HUES48 (cell line): Measurements from ENCODE around the gene MORN5.

Experiments used
- H3K27ac ChIP-seq: one replicate; pipeline ENCODE4 v1.7.0; 2013; ENCODE audit warnings: low read depth, low read length, inconsistent platforms
- H3K27me3 ChIP-seq: 2 replicates; pipeline ENCODE4 v1.6.1; 2013; ENCODE audit warnings: mild to moderate bottlenecking, low read length; ENCODE audit not compliant: control insufficient read depth, insufficient read depth
- H3K36me3 ChIP-seq: 2 replicates; pipeline ENCODE4 v1.6.1; 2013; ENCODE audit warnings: low read length; ENCODE audit not compliant: control insufficient read depth, insufficient read depth
- H3K4me1 ChIP-seq: 2 replicates; pipeline ENCODE4 v1.6.1; 2013; ENCODE audit warnings: mild to moderate bottlenecking, low read length; ENCODE audit not compliant: control insufficient read depth, insufficient read depth
- H3K4me3 ChIP-seq: 2 replicates; pipeline ENCODE4 v1.5.1; 2013; ENCODE audit warnings: mild to moderate bottlenecking, low read depth, low read length
- H3K9ac ChIP-seq: 2 replicates; pipeline ENCODE4 v1.6.1; 2013; ENCODE audit warnings: mild to moderate bottlenecking, low read depth, low read length, moderate library complexity
- H3K9me3 ChIP-seq: 2 replicates; pipeline ENCODE4 v1.6.1; 2013; ENCODE audit warnings: low read length; ENCODE audit not compliant: control insufficient read depth, insufficient read depth

MORN5 gene

DNA sequence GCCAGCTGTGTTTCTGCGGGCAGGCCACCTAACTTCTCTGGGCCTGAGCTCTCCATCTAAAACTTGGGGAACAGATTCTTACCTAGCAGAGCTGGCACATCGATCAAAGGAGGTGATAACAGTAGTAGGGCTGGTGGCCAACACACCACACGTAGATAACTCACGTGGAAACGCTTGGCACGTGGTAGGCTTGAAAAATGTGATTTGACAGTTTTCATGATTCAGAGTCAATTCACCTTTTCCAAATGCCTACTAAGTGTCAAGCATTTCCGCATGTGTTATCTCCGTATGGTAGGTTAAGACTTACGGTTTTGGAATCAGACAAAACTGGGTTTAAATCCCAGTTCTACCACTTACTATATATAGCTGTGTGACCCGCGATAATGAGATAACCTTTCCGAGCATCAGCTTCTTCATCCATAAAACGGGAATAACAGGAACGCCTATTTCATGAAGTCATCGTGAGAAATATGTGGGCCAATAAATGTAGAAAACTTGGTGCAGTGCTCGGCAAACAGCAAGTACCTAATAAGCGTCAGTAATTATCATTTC is 25.6 kb upstream of the MORN5 start:
- no peaks in the 10 kb centered on the region for H3K36me3 ChIP-seq
- H3K27me3 ChIP-seq: peaks cover 39% of the 10 kb centered on the region
- peaks cover 37% of the 10 kb centered on the region for H3K4me1 ChIP-seq
- H3K9ac ChIP-seq: no peak overlapping the region
- H3K9me3 ChIP-seq: no peaks in the 10 kb centered on the region
- H3K4me3 ChIP-seq: no peak overlapping the region
- no peak overlapping the region for H3K27ac ChIP-seq

DNA sequence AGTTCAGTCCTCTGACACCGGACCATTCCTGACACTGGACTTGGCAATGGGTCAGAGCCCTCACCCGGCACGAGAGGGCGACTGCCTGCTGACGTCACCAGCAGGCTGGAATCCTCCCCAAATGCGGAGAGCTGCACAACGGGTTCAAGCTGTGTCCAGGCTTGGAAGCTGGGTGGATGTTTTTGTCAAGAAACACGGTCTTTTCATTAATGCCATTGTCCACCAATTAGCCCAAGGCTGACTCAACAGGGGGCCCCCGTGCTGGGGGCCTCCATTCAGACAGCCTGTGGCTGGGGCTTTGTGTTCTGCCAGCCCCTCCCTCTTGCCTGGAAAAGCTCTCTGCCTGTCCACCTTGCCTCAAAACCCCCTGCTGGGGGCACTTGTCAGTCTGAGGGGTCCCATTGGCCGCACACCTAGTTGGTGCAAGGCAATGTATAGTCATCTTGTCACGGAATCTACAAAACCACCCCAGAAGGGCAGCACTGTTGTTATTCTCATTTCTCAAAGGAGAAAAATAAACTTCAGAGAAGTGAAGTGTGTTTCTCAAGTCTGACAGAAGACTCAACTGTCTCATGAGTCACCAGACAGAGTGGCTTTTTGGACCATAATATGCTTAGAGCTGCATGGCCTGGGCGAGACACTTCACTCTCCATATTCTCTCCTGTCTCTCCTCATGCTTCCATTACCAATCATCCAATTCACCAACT is 24.7 kb upstream of the MORN5 start:
- peaks cover 34% of the 10 kb centered on the region for H3K27me3 ChIP-seq
- peak overlapping the region; percentile 47 for H3K27ac ChIP-seq
- H3K4me3 ChIP-seq: no peak overlapping the region
- no peaks in the 10 kb centered on the region for H3K9me3 ChIP-seq
- no peaks in the 10 kb centered on the region for H3K36me3 ChIP-seq
- peaks cover 40% of the 10 kb centered on the region for H3K4me1 ChIP-seq
- no peak overlapping the region for H3K9ac ChIP-seq

DNA sequence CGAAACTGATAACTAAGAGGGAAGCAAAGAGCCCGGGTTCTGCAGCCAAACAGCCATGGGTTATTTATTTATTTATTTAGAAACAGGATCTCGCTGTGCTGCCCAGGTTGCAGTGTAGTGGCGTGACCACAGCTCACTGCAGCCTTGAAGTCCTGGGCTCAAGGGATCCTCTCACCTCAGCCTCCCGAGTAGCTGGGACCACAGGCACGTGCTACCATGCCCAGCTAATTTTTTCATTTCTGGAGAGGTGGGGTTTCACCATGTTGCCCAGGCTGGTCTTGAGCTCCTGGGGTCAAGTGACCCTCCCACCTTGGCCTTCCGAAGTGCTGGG is 24.2 kb upstream of the MORN5 start:
- Histone ChIP-seq H3K9ac (no peak overlapping the region), H3K9me3 (no peaks in the 10 kb centered on the region), H3K4me3 (no peak overlapping the region), H3K36me3 (no peaks in the 10 kb centered on the region), H3K27me3 (peaks cover 29% of the 10 kb centered on the region), H3K27ac (peak overlapping the region; percentile 47), H3K4me1 (peaks cover 40% of the 10 kb centered on the region)

DNA sequence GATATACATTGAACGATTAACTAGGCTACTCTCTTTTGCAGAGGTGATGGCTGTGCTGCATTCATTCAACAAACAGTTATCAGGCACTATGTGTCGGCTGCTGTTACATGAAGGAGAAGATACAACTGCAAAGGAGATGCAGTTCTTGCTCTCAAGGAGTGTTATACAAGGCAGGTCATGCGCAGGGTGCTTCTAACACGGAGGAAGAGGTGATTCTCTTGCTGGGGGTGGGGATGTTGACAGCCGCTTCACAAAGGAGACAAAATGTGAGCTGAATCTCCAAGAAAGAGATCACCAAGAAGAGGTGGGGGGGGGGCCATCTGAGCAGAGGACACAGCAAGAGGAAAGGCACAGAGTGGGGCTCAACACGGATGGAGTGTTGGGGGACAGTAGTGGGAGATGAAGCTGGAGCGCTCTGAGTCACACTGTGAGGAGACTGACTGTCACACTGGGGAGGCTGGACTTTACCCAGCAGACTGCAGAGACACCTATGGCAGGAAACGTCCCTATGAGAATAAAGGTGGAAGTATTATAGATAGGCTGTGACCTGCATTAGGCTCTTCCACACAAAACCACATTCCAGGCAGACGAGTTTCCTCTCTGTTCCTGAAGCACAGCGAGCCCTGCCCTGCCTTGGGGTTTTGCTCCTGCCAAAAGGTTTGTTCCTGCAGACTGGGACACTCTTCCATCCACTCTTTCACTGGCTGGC is 21.0 kb upstream of the MORN5 start:
- Histone ChIP-seq H3K9ac (no peak overlapping the region), H3K27me3 (peaks cover 8% of the 10 kb centered on the region; the same call in 1 of the 2 replicates), H3K9me3 (no peaks in the 10 kb centered on the region), H3K4me3 (no peak overlapping the region), H3K4me1 (peaks cover 25% of the 10 kb centered on the region), H3K27ac (no peak overlapping the region), H3K36me3 (peaks cover 17% of the 10 kb centered on the region)

DNA sequence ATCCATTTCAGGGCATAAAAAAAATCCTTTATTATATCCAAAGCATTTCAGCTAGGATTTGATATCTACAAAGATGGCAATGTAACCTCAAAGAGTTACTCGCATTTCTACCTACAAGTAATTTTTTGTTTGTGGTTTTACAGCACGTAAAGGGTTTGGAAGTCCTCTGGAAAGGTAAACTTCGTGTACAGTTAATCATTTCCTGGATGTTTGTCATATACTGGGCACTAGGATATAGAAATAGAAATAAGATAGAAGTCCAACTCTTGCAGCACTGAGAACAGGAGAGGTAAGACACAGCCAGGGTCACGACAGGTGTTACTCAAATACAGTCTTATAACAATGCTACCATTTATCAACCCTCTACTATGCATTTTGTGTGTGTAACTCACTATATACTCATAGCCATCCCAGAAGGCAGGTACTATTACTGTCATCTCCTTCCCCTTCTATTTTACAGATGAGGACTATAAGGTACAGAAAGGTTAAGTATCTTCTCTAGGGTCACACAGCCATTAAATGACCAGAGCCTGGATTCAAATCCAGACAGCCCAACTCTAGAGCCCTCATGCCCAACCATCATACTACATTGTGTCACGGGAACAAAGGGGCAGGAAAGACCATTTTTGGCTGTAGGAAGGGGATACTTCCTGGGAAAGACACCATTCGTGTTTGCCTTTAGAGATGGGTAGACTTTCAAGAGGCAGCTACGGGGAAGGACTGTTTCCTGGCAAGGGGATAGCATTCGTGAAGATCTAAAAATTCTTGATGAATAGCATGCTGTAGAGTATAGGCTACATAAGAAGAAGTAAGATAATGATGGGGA is 19.1 kb upstream of the MORN5 start:
- no peak overlapping the region for H3K27ac ChIP-seq
- H3K4me1 ChIP-seq: peaks cover 10% of the 10 kb centered on the region; the same call in 1 of the 2 replicates
- H3K4me3 ChIP-seq: no peak overlapping the region

DNA sequence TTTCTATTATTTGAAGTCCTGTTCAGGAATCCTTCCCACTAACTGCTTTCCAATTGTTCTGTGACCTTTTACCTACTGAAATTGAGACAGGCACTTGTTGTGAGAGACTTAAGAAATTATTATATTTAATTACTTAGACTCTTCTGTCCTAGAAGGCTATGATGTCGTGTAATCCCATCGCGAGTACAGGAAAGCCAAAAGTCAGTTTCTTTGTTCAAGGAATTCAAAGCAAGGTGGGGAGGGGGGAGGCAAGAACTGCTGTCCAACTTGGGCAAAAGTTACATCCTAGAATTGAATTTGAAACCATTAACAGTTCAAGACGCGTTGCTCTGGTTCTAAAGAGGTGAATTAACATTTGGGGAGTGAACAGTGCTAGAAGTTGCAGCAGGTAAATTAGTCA is 18.0 kb upstream of the MORN5 start:
- H3K4me1 ChIP-seq: peaks cover 10% of the 10 kb centered on the region; the same call in 1 of the 2 replicates
- H3K27ac ChIP-seq: no peak overlapping the region
- no peak overlapping the region for H3K9ac ChIP-seq
- H3K9me3 ChIP-seq: no peaks in the 10 kb centered on the region
- H3K27me3 ChIP-seq: no peaks in the 10 kb centered on the region
- peaks cover 41% of the 10 kb centered on the region for H3K36me3 ChIP-seq
- H3K4me3 ChIP-seq: no peak overlapping the region

More for the DNA sequence above, 19.1 kb upstream of the MORN5 start:
- H3K27me3 ChIP-seq: no peaks in the 10 kb centered on the region
- H3K9ac ChIP-seq: no peak overlapping the region
- H3K9me3 ChIP-seq: no peaks in the 10 kb centered on the region
- H3K36me3 ChIP-seq: peaks cover 36% of the 10 kb centered on the region

DNA sequence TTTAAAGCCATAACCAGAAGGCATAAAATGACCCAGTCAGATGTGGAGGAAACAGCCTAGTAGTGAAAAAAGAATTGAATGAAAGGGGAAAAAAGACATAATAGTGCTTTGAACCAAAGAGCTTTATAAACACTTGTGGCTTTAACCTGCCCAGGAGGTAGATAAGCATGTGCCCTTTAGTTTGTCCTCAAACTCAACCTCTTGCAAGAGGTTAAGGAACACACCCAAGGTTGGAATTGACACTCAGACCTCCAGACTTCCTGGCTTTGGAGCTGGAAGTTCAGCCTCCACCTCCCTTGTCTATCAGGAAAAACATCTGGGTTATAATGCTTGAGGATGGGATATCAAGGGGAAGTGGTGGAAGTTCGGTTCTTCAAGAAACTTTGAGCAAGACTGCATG is 16.4 kb upstream of the MORN5 start:
- Histone ChIP-seq H3K27ac (no peak overlapping the region), H3K9ac (no peak overlapping the region)

DNA sequence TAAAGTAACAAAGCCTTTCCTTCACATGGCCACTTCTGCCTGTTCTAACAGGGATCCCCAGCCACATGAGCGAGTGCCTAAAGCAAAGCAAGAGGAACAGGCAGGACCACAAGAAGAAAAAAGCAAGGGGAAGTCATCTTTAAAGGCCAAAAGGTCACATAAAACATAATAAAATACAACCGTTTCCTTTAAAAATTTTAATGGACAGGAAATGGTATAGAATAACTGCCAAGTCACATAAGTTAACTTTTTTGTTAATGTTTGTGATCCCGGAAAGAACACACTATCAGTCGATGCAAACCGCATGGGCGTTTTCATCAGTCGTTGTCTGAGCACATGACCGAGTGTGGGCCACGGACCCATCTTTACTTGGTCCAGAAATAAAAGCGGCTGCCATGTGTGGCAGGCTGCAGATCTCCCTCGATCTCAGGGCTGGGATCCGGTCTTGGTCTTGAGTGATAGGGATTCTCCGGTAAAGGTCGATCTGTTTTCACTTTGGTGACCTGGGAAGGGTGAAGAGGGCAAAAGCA is 15.8 kb upstream of the MORN5 start:
- peaks cover 59% of the 10 kb centered on the region for H3K36me3 ChIP-seq
- H3K27me3 ChIP-seq: no peaks in the 10 kb centered on the region
- H3K9me3 ChIP-seq: no peaks in the 10 kb centered on the region
- H3K27ac ChIP-seq: no peak overlapping the region
- no peak overlapping the region for H3K4me3 ChIP-seq
- no peak overlapping the region for H3K9ac ChIP-seq
- H3K4me1 ChIP-seq: peaks cover 4% of the 10 kb centered on the region; the same call in 1 of the 2 replicates

More for the DNA sequence above, 16.4 kb upstream of the MORN5 start:
- no peaks in the 10 kb centered on the region for H3K9me3 ChIP-seq
- no peak overlapping the region for H3K4me3 ChIP-seq
- peaks cover 55% of the 10 kb centered on the region for H3K36me3 ChIP-seq
- no peaks in the 10 kb centered on the region for H3K27me3 ChIP-seq
- peaks cover 8% of the 10 kb centered on the region; the same call in 1 of the 2 replicates for H3K4me1 ChIP-seq

DNA sequence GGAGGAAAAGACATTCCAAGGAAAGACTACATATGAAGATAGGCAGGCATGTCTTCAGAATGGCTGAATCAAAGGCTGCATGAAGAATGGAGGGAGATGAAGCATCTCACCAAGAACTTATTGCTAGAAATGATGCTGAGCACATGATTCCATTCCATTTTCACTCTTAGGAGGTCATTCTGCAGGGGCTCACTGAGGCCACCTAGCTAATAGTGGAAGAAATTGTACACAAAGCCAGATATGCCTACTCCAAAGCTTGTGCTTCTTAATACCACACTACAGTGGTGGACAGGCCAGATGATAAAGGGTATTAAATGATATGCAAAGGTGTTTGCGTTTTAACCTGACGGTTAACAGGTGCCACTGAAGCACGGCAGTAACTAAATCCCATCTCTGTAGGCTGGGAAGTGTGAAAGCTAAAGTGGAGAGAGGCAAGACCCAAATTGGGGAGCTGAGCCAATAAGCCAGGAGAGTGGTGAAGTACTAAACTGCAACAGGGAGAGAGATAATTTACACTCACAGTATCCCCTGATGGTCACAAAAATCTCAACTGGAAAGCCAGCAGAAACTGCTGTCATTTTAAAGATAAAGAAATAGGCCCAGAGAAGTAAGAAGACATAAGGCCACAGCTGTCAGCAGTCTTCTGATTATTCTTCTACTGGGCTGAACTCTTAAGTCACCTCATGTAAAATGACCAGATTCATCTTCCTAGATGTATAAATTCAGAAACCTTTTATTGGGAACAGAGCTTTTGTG is 14.7 kb upstream of the MORN5 start:
- no peak overlapping the region for H3K9ac ChIP-seq

DNA sequence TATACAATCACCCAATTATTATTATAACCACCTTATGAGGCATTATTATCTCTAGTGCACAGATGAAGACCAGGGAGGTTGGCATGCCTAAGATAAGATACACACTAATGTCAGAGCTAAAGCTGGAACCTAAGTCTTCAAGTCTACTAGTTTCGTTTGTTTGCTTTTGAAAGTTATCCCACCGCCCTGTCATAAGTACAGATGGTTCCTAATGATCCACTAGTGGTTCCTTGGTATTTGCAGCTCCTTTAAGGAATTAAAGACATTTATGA is 14.2 kb upstream of the MORN5 start:
- Histone ChIP-seq H3K36me3 (peaks cover 59% of the 10 kb centered on the region), H3K4me1 (no peaks in the 10 kb centered on the region), H3K4me3 (no peak overlapping the region), H3K27me3 (no peaks in the 10 kb centered on the region), H3K9me3 (no peaks in the 10 kb centered on the region), H3K9ac (no peak overlapping the region), H3K27ac (no peak overlapping the region)

More for the DNA sequence above, 14.7 kb upstream of the MORN5 start:
- Histone ChIP-seq H3K4me1 (no peaks in the 10 kb centered on the region), H3K27ac (no peak overlapping the region), H3K36me3 (peaks cover 59% of the 10 kb centered on the region), H3K9me3 (no peaks in the 10 kb centered on the region), H3K4me3 (no peak overlapping the region), H3K27me3 (no peaks in the 10 kb centered on the region)
